H9 (cell line): ENCODE results near the gene CORIN. TPM values are rescaled to one million over a fixed set of nuclear protein-coding genes. Genes with fewer than 3 reads are reported as not detected.

Source experiments
- DNase-seq: peaks from one replicate; pipeline ENCODE4 v3.0.0-alpha.2; 2017
- H2AFZ ChIP-seq: one replicate; pipeline ENCODE4 v1.6.1; 2013; ENCODE audit warnings: mild to moderate bottlenecking, low read length, control low read depth, moderate library complexity
- H2AK5ac ChIP-seq: 2 replicates; pipeline ENCODE4 v1.6.1; 2013; ENCODE audit warnings: low read length, control low read depth, mixed read lengths; ENCODE audit not compliant: insufficient read length
- H2BK120ac ChIP-seq: one replicate; pipeline ENCODE4 v1.6.1; 2013; ENCODE audit warnings: low read depth, mild to moderate bottlenecking, low read length, control low read depth, inconsistent platforms; ENCODE audit not compliant: poor library complexity, severe bottlenecking
- H2BK12ac ChIP-seq: 2 replicates; pipeline ENCODE4 v1.6.1; 2013; ENCODE audit warnings: low read length, control low read depth, mixed read lengths, low read depth; ENCODE audit not compliant: insufficient read length
- H2BK15ac ChIP-seq: 2 replicates; pipeline ENCODE4 v1.6.1; 2013; ENCODE audit warnings: low read depth, low read length, control low read depth
- H2BK20ac ChIP-seq: one replicate; pipeline ENCODE4 v1.6.1; 2013; ENCODE audit warnings: low read depth, mild to moderate bottlenecking, low read length, control low read depth, inconsistent platforms; ENCODE audit not compliant: poor library complexity, severe bottlenecking
- H2BK5ac ChIP-seq: 2 replicates; pipeline ENCODE4 v1.6.1; 2013; ENCODE audit warnings: low read length, control low read depth, mixed read lengths; ENCODE audit not compliant: insufficient read length
- H3K14ac ChIP-seq: 2 replicates; pipeline ENCODE4 v1.6.1; 2013; ENCODE audit warnings: low read length, control low read depth; ENCODE audit not compliant: insufficient read depth
- H3K18ac ChIP-seq: 2 replicates; pipeline ENCODE4 v1.6.1; 2013; ENCODE audit warnings: low read depth, mild to moderate bottlenecking, mixed read lengths, low read length, control low read depth; ENCODE audit not compliant: insufficient read length
- H3K23ac ChIP-seq: 2 replicates; pipeline ENCODE4 v1.6.1; 2013; ENCODE audit warnings: low read length, control low read depth, mixed read lengths, low read depth; ENCODE audit not compliant: insufficient read length
- H3K23me2 ChIP-seq: 2 replicates; pipeline ENCODE4 v1.6.1; 2013; ENCODE audit warnings: low read depth, mild to moderate bottlenecking, mixed read lengths, low read length, control low read depth; ENCODE audit not compliant: insufficient read length, poor library complexity, severe bottlenecking
- H3K27ac ChIP-seq: 2 replicates; pipeline ENCODE4 v1.5.1; 2013; ENCODE audit warnings: low read length, control low read depth, mixed read lengths, low read depth; ENCODE audit not compliant: insufficient read length
- H3K27me3 ChIP-seq: 2 replicates; pipeline ENCODE4 v1.6.1; 2013; ENCODE audit warnings: low read length, control low read depth, inconsistent platforms; ENCODE audit not compliant: insufficient read depth
- H3K4ac ChIP-seq: 2 replicates; pipeline ENCODE4 v1.6.1; 2013; ENCODE audit warnings: low read depth, mild to moderate bottlenecking, control low read depth, inconsistent platforms, low read length, moderate library complexity
- H3K4me1 ChIP-seq: 2 replicates; pipeline ENCODE4 v1.6.1; 2013; ENCODE audit warnings: low read length, control low read depth, inconsistent platforms; ENCODE audit not compliant: insufficient read depth
- H3K4me2 ChIP-seq: 2 replicates; pipeline ENCODE4 v1.6.1; 2013; ENCODE audit warnings: low read length, control low read depth, mixed read lengths; ENCODE audit not compliant: insufficient read length, insufficient read depth
- H3K56ac ChIP-seq: 2 replicates; pipeline ENCODE4 v1.6.1; 2013; ENCODE audit warnings: low read depth, mild to moderate bottlenecking, mixed read lengths, low read length, control low read depth; ENCODE audit not compliant: insufficient read length
- H3K79me1 ChIP-seq: 2 replicates; pipeline ENCODE4 v1.6.1; 2013; ENCODE audit warnings: low read depth, mild to moderate bottlenecking, moderate library complexity, low read length, control low read depth, inconsistent platforms; ENCODE audit not compliant: insufficient read depth, poor library complexity, severe bottlenecking
- H3K79me2 ChIP-seq: 2 replicates; pipeline ENCODE4 v1.6.1; 2013; ENCODE audit warnings: low read length, control low read depth, inconsistent platforms; ENCODE audit not compliant: insufficient read depth
- H3K9ac ChIP-seq: 2 replicates; pipeline ENCODE4 v1.6.1; 2013; ENCODE audit warnings: low read length, control low read depth, mixed read lengths; ENCODE audit not compliant: insufficient read length; ENCODE audit errors: extremely low read depth
- H3K9me3 ChIP-seq: one replicate; pipeline ENCODE4 v1.6.1; 2013; ENCODE audit warnings: low read depth, low read length, inconsistent platforms; ENCODE audit not compliant: control insufficient read depth
- H3T11ph ChIP-seq: one replicate; pipeline ENCODE4 v1.6.1; 2013; ENCODE audit warnings: mild to moderate bottlenecking, low read length, control low read depth, inconsistent platforms
- H4K20me1 ChIP-seq: one replicate; pipeline ENCODE4 v1.6.1; 2013; ENCODE audit not compliant: control insufficient read depth, insufficient read length, insufficient read depth
- H4K5ac ChIP-seq: 2 replicates; pipeline ENCODE4 v1.6.1; 2013; ENCODE audit warnings: low read depth, mild to moderate bottlenecking, mixed read lengths, low read length, control low read depth; ENCODE audit not compliant: insufficient read length
- H4K8ac ChIP-seq: replicated peaks from 2 replicates; pipeline ENCODE4 v1.6.1; 2013; ENCODE audit warnings: low read length, control low read depth, mixed read lengths, low read depth; ENCODE audit not compliant: insufficient read length
- H4K91ac ChIP-seq: 2 replicates; pipeline ENCODE4 v1.6.1; 2013; ENCODE audit warnings: low read depth, mild to moderate bottlenecking, moderate library complexity, mixed read lengths, low read length, control low read depth; ENCODE audit not compliant: insufficient read length
- H3K27ac Mint-ChIP-seq, 3 experiments: 2 replicates in 2 of 3; 3 replicates in 1 of 3; pipeline ENCODE4 v1.8.0; 2020 to 2021; ENCODE audit warnings: mixed read lengths in 3 of 3, mild to moderate bottlenecking in 1 of 3, moderate library complexity in 1 of 3
- H3K27me3 Mint-ChIP-seq: 2 replicates; pipeline ENCODE4 v1.8.0; 2021; ENCODE audit warnings: low read depth, mild to moderate bottlenecking, moderate library complexity, mixed read lengths
- H3K36me3 Mint-ChIP-seq, 3 experiments: 2 replicates in 2 of 3; 3 replicates in 1 of 3; pipeline ENCODE4 v1.8.0; 2020 to 2021; ENCODE audit warnings: low read depth in 3 of 3, mixed read lengths in 3 of 3; ENCODE audit not compliant: insufficient read depth in 1 of 3
- H3K4me1 Mint-ChIP-seq, 2 experiments: 2 replicates each; pipeline ENCODE4 v1.8.0; 2020; ENCODE audit warnings: mixed read lengths in 2 of 2
- H3K4me3 Mint-ChIP-seq, 2 experiments: 2 replicates in 1 of 2; 3 replicates in 1 of 2; pipeline ENCODE4 v1.8.0; 2020 to 2021; ENCODE audit warnings: mild to moderate bottlenecking in 2 of 2, mixed read lengths in 2 of 2, moderate library complexity in 1 of 2
- H3K9me3 Mint-ChIP-seq, 2 experiments: 2 replicates in 1 of 2; 3 replicates in 1 of 2; pipeline ENCODE4 v1.8.0; 2020; ENCODE audit warnings: mild to moderate bottlenecking in 2 of 2, mixed read lengths in 2 of 2, moderate library complexity in 1 of 2
- CTCF ChIP-seq: fragments of 200-600 bp; sonication (generic); conservative IDR thresholded peaks from 3 replicates; pipeline ENCODE4 v1.8.0; 2021; ENCODE audit warnings: antibody characterized with exemption, mild to moderate bottlenecking
- WGBS: extraction: QIAGEN DNeasy Blood & Tissue Kit; methylation state at CpG from one replicate; pipeline ENCODE4 v1.1.7; 2013; ENCODE audit warnings: missing lambda C conversion rate, low lambda C conversion rate, mixed read lengths; ENCODE audit not compliant: insufficient read length; ENCODE audit errors: extremely low coverage; 5-methylcytosine and 5-hydroxymethylcytosine counted together
- total RNA-seq: library from RNA; stranded (reverse); gene quantifications from 2 replicates; pipeline ENCODE4 v1.2.1, GENCODE V29; 2021

The CORIN gene
- total RNA-seq, 1 experiment from 2014 or later: 0.39 TPM

DNA sequence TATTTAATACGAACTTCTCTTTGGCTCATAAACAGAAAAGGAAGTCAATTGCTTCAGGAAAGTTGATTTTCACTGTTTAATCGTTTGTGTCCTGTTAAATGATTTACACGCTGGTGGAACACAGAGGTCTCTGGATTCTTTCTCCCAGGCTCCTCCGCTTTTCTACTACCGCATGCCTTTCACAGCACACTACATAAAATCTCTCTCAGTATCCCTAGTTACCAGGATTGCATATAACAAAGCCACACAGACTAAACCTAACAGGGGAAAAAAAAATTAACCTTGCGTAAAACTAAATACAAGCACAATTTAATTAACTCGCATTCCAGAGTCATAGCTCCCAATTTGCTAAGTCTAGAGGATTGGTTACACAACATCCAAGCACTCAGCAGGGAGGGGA, 133.9 kb downstream of the CORIN start:
- Histone ChIP-seq H2AFZ (no peak overlapping the region), H4K20me1 (no peaks in the 10 kb centered on the region), H3K56ac (no peak overlapping the region), H2BK12ac (no peak overlapping the region), H2BK15ac (no peak overlapping the region), H3K23ac (no peak overlapping the region), H4K8ac (no peak overlapping the region), H3K14ac (no peak overlapping the region), H2BK120ac (no peak overlapping the region), H4K5ac (no peak overlapping the region), H3T11ph (no peak overlapping the region), H3K9ac (no peak overlapping the region), H2BK5ac (no peak overlapping the region), H3K9me3 (no peaks in the 10 kb centered on the region), H3K18ac (no peak overlapping the region), H3K23me2 (no peaks in the 10 kb centered on the region), H3K79me2 (no peaks in the 10 kb centered on the region), H2AK5ac (no peak overlapping the region), H3K4me1 (no peaks in the 10 kb centered on the region), H3K79me1 (no peaks in the 10 kb centered on the region), H3K4me2 (no peak overlapping the region), H3K27ac (no peak overlapping the region), H3K4ac (no peak overlapping the region), H2BK20ac (no peak overlapping the region), H3K27me3 (no peaks in the 10 kb centered on the region), H4K91ac (no peak overlapping the region)
- WGBS: no CpG with 5 or more reads among the region's 7 CpGs
- DNase-seq: no peak
- Mint-ChIP-seq H3K36me3 (no peaks in the 10 kb centered on the region), H3K9me3 (no peaks in the 10 kb centered on the region), H3K27ac (no peak overlapping the region), H3K4me1 (peaks cover 8% of the 10 kb centered on the region in 2 experiments; a peak in 3 of 4 replicates), H3K27me3 (no peaks in the 10 kb centered on the region; the same call in 1 of the 2 replicates), H3K4me3 (no peak overlapping the region)
- no peak for TF ChIP-seq CTCF
